ENCODE data around the gene DCAF10.
"Not testable (repeated sequence)": the region's sequence is repeated elsewhere in the genome, so short reads cannot be mapped to it uniquely, and the experiment has no call there.

DCAF10 gene

GRCh38 chr9:37796232-37796631 is 4.4 kb upstream of the DCAF10 start:
- DNase-seq = no peak

- no peak for DNase-seq
These were observed 1.9 kb upstream of the DCAF10 start for GRCh38 chr9:37798677-37799076.

- DNase-seq = no peak
These were observed 772 bp downstream of the DCAF10 start for GRCh38 chr9:37801287-37801850.

GRCh38 chr9:37801959-37802711 is 1.5 kb downstream of the DCAF10 start:
- no peak for DNase-seq

- DNase-seq = no peak
These were observed 5.7 kb downstream of the DCAF10 start for GRCh38 chr9:37806271-37806670.

GRCh38 chr9:37809676-37810075 is 9.1 kb downstream of the DCAF10 start:
- DNase-seq = not testable (repeated sequence)

GRCh38 chr9:37811906-37812476 is 11.4 kb downstream of the DCAF10 start:
- DNase-seq = no peak

GRCh38 chr9:37812773-37813379 is 12.3 kb downstream of the DCAF10 start:
- DNase-seq = no peak

- DNase-seq = no peak
These were observed 18.3 kb downstream of the DCAF10 start for GRCh38 chr9:37818849-37819248.

- DNase-seq = no peak
These were observed 19.5 kb downstream of the DCAF10 start for GRCh38 chr9:37820142-37820541.

- not testable (repeated sequence) for DNase-seq
These were observed 24.6 kb downstream of the DCAF10 start for GRCh38 chr9:37825174-37825573.

- no peak for DNase-seq
These were observed 27.0 kb downstream of the DCAF10 start for GRCh38 chr9:37827483-37828165.

- no peak for DNase-seq
These were observed 35.2 kb downstream of the DCAF10 start for GRCh38 chr9:37835821-37836220.

GRCh38 chr9:37836386-37836785 is 35.8 kb downstream of the DCAF10 start:
- no peak for DNase-seq

- no peak for DNase-seq
These were observed 39.2 kb downstream of the DCAF10 start for GRCh38 chr9:37839496-37840461.

GRCh38 chr9:37840560-37841194 is 40.1 kb downstream of the DCAF10 start:
- DNase-seq = no peak

GRCh38 chr9:37852222-37852621 is 51.6 kb downstream of the DCAF10 start:
- DNase-seq = no peak

- no peak for DNase-seq
These were observed 56.0 kb downstream of the DCAF10 start for GRCh38 chr9:37856551-37856950.

GRCh38 chr9:37859043-37859442 is 58.4 kb downstream of the DCAF10 start:
- no peak for DNase-seq

- DNase-seq = no peak
These were observed 61.9 kb downstream of the DCAF10 start for GRCh38 chr9:37862530-37862929.

- no peak for DNase-seq
These were observed 69.6 kb downstream of the DCAF10 start for GRCh38 chr9:37870081-37870798.
